HepG2 (cell line): Measurements from ENCODE around the gene ASB16. TPM values are rescaled to one million over a fixed set of nuclear protein-coding genes. Genes with fewer than 3 reads are reported as not detected.
A peak's percentile ranks its signal among the peaks of the same experiment; 100 is the strongest.

ENCODE experiments used
- ATF4 ChIP-seq, 2 experiments: fragments of 450-650 bp in 1 of 2; sonication (generic) in 1 of 2; formaldehyde crosslinking; IDR thresholded peaks; 2 replicates each; pipeline versions ENCODE4 v1.5.0 to v1.8.0; 2020 to 2022; ENCODE audit warnings: mild to moderate bottlenecking in 1 of 2, missing genetic modification reagents in 1 of 2
- CENPT ChIP-seq: sonication (generic); formaldehyde crosslinking; IDR thresholded peaks from 2 replicates; pipeline ENCODE4 v1.8.0; 2022; ENCODE audit warnings: low read depth, mild to moderate bottlenecking, moderate library complexity, missing genetic modification reagents
- DMAP1 ChIP-seq: IDR thresholded peaks from 2 replicates; pipeline ENCODE4 v1.6.1; 2016
- ELF4 ChIP-seq: sonication (generic); formaldehyde crosslinking; IDR thresholded peaks from 2 replicates; pipeline ENCODE4 v1.5.0; 2020; ENCODE audit warnings: missing genetic modification reagents, mild to moderate bottlenecking, moderate library complexity, borderline replicate concordance
- GATA4 ChIP-seq: sonication (generic); IDR thresholded peaks from 2 replicates; pipeline ENCODE4 v1.6.1; 2016; ENCODE audit warnings: antibody characterized with exemption, low read depth, borderline replicate concordance
- KDM4B ChIP-seq: sonication (generic); formaldehyde crosslinking; IDR thresholded peaks from 2 replicates; pipeline ENCODE4 v1.4.0; 2020; ENCODE audit warnings: missing genetic modification reagents
- MED13 ChIP-seq: sonication (generic); formaldehyde crosslinking; IDR thresholded peaks from 2 replicates; pipeline ENCODE4 v1.5.0; 2020; ENCODE audit warnings: missing genetic modification reagents
- NONO ChIP-seq, 2 experiments: fragments of 450-650 bp in 1 of 2; sonication (generic) in 1 of 2; formaldehyde crosslinking in 1 of 2; IDR thresholded peaks in 1 of 2; conservative IDR thresholded peaks in 1 of 2; 2 replicates each; pipeline versions ENCODE4 v1.6.1 to v1.8.0; 2017 to 2022; ENCODE audit warnings: mild to moderate bottlenecking in 1 of 2, missing genetic modification reagents in 1 of 2, moderate library complexity in 1 of 2
- NR1H2 ChIP-seq: sonication (generic); formaldehyde crosslinking; IDR thresholded peaks from 2 replicates; pipeline ENCODE4 v1.8.1; 2022; ENCODE audit warnings: low read depth, missing genetic modification reagents, borderline replicate concordance
- PBX2 ChIP-seq: IDR thresholded peaks from 2 replicates; pipeline ENCODE4 v1.6.1; 2016; ENCODE audit warnings: control low read depth
- PLRG1 ChIP-seq: fragments of 450-650 bp; conservative IDR thresholded peaks from 2 replicates; pipeline ENCODE4 v1.6.1; 2016
- RFXANK ChIP-seq: IDR thresholded peaks from 2 replicates; pipeline ENCODE4 v1.6.1; 2016
- TCF12 ChIP-seq, 2 experiments: fragments of 450-650 bp in 1 of 2; sonication (generic) in 1 of 2; formaldehyde crosslinking in 1 of 2; IDR thresholded peaks; 2 replicates each; pipeline versions ENCODE4 v1.6.1 to v1.8.0; 2017 to 2022; ENCODE audit warnings: antibody characterized with exemption in 1 of 2, mild to moderate bottlenecking in 1 of 2, missing genetic modification reagents in 1 of 2, moderate library complexity in 1 of 2
- TCF7 ChIP-seq: sonication (generic); IDR thresholded peaks from 2 replicates; pipeline ENCODE4 v1.6.1; 2016; ENCODE audit warnings: antibody characterized with exemption, low read depth
- TMF1 ChIP-seq: sonication (generic); formaldehyde crosslinking; IDR thresholded peaks from 2 replicates; pipeline ENCODE4 v1.8.1; 2022; ENCODE audit warnings: low read depth, missing genetic modification reagents
- ZFP36L1 ChIP-seq: sonication (generic); formaldehyde crosslinking; IDR thresholded peaks from 2 replicates; pipeline ENCODE4 v1.8.0; 2022; ENCODE audit warnings: mild to moderate bottlenecking, missing genetic modification reagents, moderate library complexity
- ZNF747 ChIP-seq: sonication (generic); formaldehyde crosslinking; IDR thresholded peaks from 2 replicates; pipeline ENCODE4 v1.8.1; 2023; ENCODE audit warnings: missing genetic modification reagents, mild to moderate bottlenecking, borderline replicate concordance
- polyA plus RNA-seq, 8 experiments: library from polyadenylated mRNA; depleted of rRNA in 3 of 8; stranded (reverse) in 7 of 8; unstranded in 1 of 8; fragments of >200 nt; fragmentation: Illumina TruSeq in 4 of 8; extraction: Trizol in 4 of 8; gene quantifications; 2 replicates each; pipeline versions ENCODE4 v1.2.1 to v1.2.3, GENCODE V29; 2011 to 2016; ENCODE audit warnings: low read depth in 4 of 8, missing spikeins in 1 of 8, mixed read lengths in 1 of 8; ENCODE audit not compliant: insufficient read depth in 1 of 8
- total RNA-seq, 5 experiments: library from RNA; depleted of rRNA; stranded (reverse); fragments of >200 nt; fragmentation: Illumina TruSeq; extraction: Trizol; gene quantifications; 2 replicates each; pipeline ENCODE4 v1.2.3, GENCODE V29; 2016; ENCODE audit warnings: low read depth in 1 of 5
- TF ChIP-seq, protein P1 (sequence below): sonication (generic); formaldehyde crosslinking; IDR thresholded peaks from 2 replicates; pipeline ENCODE4 v1.4.0; 2020; ENCODE audit warnings: missing genetic modification reagents, borderline replicate concordance
- TF ChIP-seq, protein P2 (sequence below): fragments of 450-650 bp; IDR thresholded peaks from 2 replicates; pipeline ENCODE4 v1.6.1; 2016
- TF ChIP-seq, protein P3 (sequence below): sonication (generic); formaldehyde crosslinking; IDR thresholded peaks from 2 replicates; pipeline ENCODE4 v1.8.0; 2022; ENCODE audit warnings: mild to moderate bottlenecking, missing genetic modification reagents, moderate library complexity
- TF ChIP-seq, protein P4 (sequence below): sonication (generic); IDR thresholded peaks from 2 replicates; pipeline ENCODE4 v1.6.1; 2016; ENCODE audit warnings: low read depth, borderline replicate concordance

The ASB16 gene
- total and polyA plus RNA-seq, 2 of the 13 experiments (the other 11 are each of a cell fraction or from before 2014, with no cell fraction given), result 0.07 TPM; not detected in 1

- TF ChIP-seq, protein P1, sequence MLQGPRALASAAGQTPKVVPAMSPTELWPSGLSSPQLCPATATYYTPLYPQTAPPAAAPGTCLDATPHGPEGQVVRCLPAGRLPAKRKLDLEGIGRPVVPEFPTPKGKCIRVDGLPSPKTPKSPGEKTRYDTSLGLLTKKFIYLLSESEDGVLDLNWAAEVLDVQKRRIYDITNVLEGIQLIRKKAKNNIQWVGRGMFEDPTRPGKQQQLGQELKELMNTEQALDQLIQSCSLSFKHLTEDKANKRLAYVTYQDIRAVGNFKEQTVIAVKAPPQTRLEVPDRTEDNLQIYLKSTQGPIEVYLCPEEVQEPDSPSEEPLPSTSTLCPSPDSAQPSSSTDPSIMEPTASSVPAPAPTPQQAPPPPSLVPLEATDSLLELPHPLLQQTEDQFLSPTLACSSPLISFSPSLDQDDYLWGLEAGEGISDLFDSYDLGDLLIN (CRISPR knock-in tag), result no peak
- 0 out of 2 replicates have a peak, but pooled peaks have one; percentile 52 for TF ChIP-seq MED13 (CRISPR knock-in tag)
- no peak for TF ChIP-seq NR1H2
- TF ChIP-seq, protein P2, sequence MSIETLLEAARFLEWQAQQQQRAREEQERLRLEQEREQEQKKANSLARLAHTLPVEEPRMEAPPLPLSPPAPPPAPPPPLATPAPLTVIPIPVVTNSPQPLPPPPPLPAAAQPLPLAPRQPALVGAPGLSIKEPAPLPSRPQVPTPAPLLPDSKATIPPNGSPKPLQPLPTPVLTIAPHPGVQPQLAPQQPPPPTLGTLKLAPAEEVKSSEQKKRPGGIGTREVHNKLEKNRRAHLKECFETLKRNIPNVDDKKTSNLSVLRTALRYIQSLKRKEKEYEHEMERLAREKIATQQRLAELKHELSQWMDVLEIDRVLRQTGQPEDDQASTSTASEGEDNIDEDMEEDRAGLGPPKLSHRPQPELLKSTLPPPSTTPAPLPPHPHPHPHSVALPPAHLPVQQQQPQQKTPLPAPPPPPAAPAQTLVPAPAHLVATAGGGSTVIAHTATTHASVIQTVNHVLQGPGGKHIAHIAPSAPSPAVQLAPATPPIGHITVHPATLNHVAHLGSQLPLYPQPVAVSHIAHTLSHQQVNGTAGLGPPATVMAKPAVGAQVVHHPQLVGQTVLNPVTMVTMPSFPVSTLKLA, result no peak
- TF ChIP-seq ELF4 (CRISPR knock-in tag), result no peak
- TF ChIP-seq TCF12 (IDR thresholded peaks at IDR 0.05), result no peak
- no peak for TF ChIP-seq TCF12 (CRISPR knock-in tag; IDR thresholded peaks at IDR 0.05)
- no peak for TF ChIP-seq GATA4
- TF ChIP-seq CENPT (CRISPR knock-in tag), result no peak
- TF ChIP-seq ATF4 (CRISPR knock-in tag; IDR thresholded peaks at IDR 0.05), result no peak
- no peak for TF ChIP-seq PBX2 (CRISPR knock-in tag)
- TF ChIP-seq ZFP36L1 (CRISPR knock-in tag), result no peak
- TF ChIP-seq PLRG1, result no peak
- TF ChIP-seq DMAP1 (CRISPR knock-in tag), result no peak; the same call in 1 of the 2 replicates
- TF ChIP-seq RFXANK (CRISPR knock-in tag), result no peak
- TF ChIP-seq, protein P3, sequence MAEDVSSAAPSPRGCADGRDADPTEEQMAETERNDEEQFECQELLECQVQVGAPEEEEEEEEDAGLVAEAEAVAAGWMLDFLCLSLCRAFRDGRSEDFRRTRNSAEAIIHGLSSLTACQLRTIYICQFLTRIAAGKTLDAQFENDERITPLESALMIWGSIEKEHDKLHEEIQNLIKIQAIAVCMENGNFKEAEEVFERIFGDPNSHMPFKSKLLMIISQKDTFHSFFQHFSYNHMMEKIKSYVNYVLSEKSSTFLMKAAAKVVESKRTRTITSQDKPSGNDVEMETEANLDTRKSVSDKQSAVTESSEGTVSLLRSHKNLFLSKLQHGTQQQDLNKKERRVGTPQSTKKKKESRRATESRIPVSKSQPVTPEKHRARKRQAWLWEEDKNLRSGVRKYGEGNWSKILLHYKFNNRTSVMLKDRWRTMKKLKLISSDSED (CRISPR knock-in tag), result no peak
- no peak for TF ChIP-seq TMF1 (CRISPR knock-in tag)
- TF ChIP-seq TCF7, result no peak
- peak; percentile 50; the same call in 1 of the 2 replicates for TF ChIP-seq KDM4B (CRISPR knock-in tag)
- TF ChIP-seq NONO (IDR thresholded peaks at IDR 0.05), result no peak
- peak; percentile 68 for TF ChIP-seq NONO (CRISPR knock-in tag; conservative IDR thresholded peaks at IDR 0.05)
- TF ChIP-seq ZNF747 (CRISPR knock-in tag), result 0 out of 2 replicates have a peak, but pooled peaks have one; percentile 59
- TF ChIP-seq, protein P4, sequence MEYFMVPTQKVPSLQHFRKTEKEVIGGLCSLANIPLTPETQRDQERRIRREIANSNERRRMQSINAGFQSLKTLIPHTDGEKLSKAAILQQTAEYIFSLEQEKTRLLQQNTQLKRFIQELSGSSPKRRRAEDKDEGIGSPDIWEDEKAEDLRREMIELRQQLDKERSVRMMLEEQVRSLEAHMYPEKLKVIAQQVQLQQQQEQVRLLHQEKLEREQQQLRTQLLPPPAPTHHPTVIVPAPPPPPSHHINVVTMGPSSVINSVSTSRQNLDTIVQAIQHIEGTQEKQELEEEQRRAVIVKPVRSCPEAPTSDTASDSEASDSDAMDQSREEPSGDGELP, result no peak
Measured at GRCh38 chr17:44220213-44221083, 49.9 kb downstream of the ASB16 start (continued).
